ENCODE measurements around the gene MVK. TPM values are rescaled to one million over a fixed set of nuclear protein-coding genes. Genes with fewer than 3 reads are reported as not detected.

The MVK gene
- total and polyA plus RNA-seq, 2 experiments from 2014 or later: 18.3 to 34.3 TPM

GRCh38 chr12:109640961-109641360 is 67.4 kb downstream of the MVK start:
- TF ChIP-seq EZH2 (IDR thresholded peaks at IDR 0.05; ENCODE audit: borderline replicate concordance) (no peak), EZH2phosphoT487 (IDR thresholded peaks at IDR 0.05; ENCODE audit: low read depth, severe bottlenecking, unreplicated experiment) (no peak), CTCF (IDR thresholded peaks at IDR 0.05; ENCODE audit: poor library complexity) (no peak)
- H3K9me2 ChIP-seq (replicated peaks; ENCODE audit: insufficient read depth): no peaks in the 10 kb centered on the region

DNA sequence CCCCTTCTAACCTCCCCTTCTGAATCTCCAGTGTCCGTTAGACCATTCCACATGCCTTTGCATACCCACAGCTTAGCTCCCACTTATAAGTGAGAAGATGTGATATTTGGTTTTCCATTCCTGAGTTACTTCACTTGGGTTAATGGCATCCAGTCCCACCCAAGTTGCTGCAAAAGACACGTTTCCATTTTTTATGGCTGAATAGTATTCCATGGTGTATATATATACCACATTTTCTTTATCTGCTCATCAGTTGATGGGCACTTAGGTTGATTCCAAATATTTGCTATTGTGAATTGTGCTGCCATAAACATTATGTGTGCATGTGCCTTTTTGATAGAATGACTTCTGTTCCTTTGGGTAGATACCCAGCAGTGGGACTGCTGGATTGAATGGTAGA is 67.8 kb downstream of the MVK start:
- H3K9me2 ChIP-seq (replicated peaks; ENCODE audit: insufficient read depth): no peaks in the 10 kb centered on the region
- H3K4me2 ChIP-seq: no peak overlapping the region
- H3K36me3 ChIP-seq (replicated peaks; ENCODE audit: insufficient read depth, low read depth): no peaks in the 10 kb centered on the region
- H3K9me3 ChIP-seq (ENCODE audit: low read depth): no peaks in the 10 kb centered on the region
- H3K4me1 ChIP-seq (ENCODE audit: insufficient read depth): no peaks in the 10 kb centered on the region
- no peak overlapping the region for H3K27ac ChIP-seq
- no peaks in the 10 kb centered on the region for H3K79me2 ChIP-seq
- H4K20me1 ChIP-seq (ENCODE audit: insufficient read depth, poor library complexity, severe bottlenecking): no peaks in the 10 kb centered on the region
- 88% methylated on average over 2 of the region's 2 CpGs for WGBS (ENCODE audit: low lambda C conversion rate, missing lambda C conversion rate)
- DNase-seq (ENCODE audit: low spot score): no peak
- TF ChIP-seq EZH2phosphoT487 (IDR thresholded peaks at IDR 0.05; ENCODE audit: low read depth, severe bottlenecking, unreplicated experiment): no peak
- TF ChIP-seq EZH2 (IDR thresholded peaks at IDR 0.05; ENCODE audit: borderline replicate concordance): no peak
- no peak for TF ChIP-seq CTCF (IDR thresholded peaks at IDR 0.05; ENCODE audit: poor library complexity)
- H2AFZ ChIP-seq: no peak overlapping the region
- no peak overlapping the region for H3K4me3 ChIP-seq
- no peaks in the 10 kb centered on the region for H3K27me3 ChIP-seq

More at GRCh38 chr12:109640961-109641360, 67.4 kb downstream of the MVK start:
- Histone ChIP-seq H3K4me2 (no peak overlapping the region), H3K27ac (no peak overlapping the region), H3K36me3 (replicated peaks; ENCODE audit: insufficient read depth, low read depth) (no peaks in the 10 kb centered on the region), H2AFZ (no peak overlapping the region), H3K9me3 (ENCODE audit: low read depth) (no peaks in the 10 kb centered on the region), H3K4me1 (ENCODE audit: insufficient read depth) (no peaks in the 10 kb centered on the region), H3K27me3 (no peaks in the 10 kb centered on the region), H3K4me3 (no peak overlapping the region), H4K20me1 (ENCODE audit: insufficient read depth, poor library complexity, severe bottlenecking) (no peaks in the 10 kb centered on the region), H3K79me2 (no peaks in the 10 kb centered on the region)
- DNase-seq (ENCODE audit: low spot score): no peak
- WGBS (ENCODE audit: low lambda C conversion rate, missing lambda C conversion rate): 81% methylated on average over 3 of the region's 3 CpGs

- Histone ChIP-seq H4K20me1 (ENCODE audit: insufficient read depth, poor library complexity, severe bottlenecking) (no peaks in the 10 kb centered on the region), H3K27me3 (no peaks in the 10 kb centered on the region), H3K9me2 (replicated peaks; ENCODE audit: insufficient read depth) (no peaks in the 10 kb centered on the region), H3K4me3 (no peak overlapping the region), H3K9me3 (ENCODE audit: low read depth) (no peaks in the 10 kb centered on the region), H3K79me2 (no peaks in the 10 kb centered on the region), H3K36me3 (replicated peaks; ENCODE audit: insufficient read depth, low read depth) (no peaks in the 10 kb centered on the region), H3K4me1 (ENCODE audit: insufficient read depth) (no peaks in the 10 kb centered on the region), H3K4me2 (no peak overlapping the region), H3K27ac (no peak overlapping the region), H2AFZ (no peak overlapping the region)
- WGBS (ENCODE audit: low lambda C conversion rate, missing lambda C conversion rate): 85% methylated on average over 10 of the region's 10 CpGs
- no peak for DNase-seq (ENCODE audit: low spot score)
- TF ChIP-seq EZH2 (IDR thresholded peaks at IDR 0.05; ENCODE audit: borderline replicate concordance) (no peak), CTCF (IDR thresholded peaks at IDR 0.05; ENCODE audit: poor library complexity) (no peak), EZH2phosphoT487 (IDR thresholded peaks at IDR 0.05; ENCODE audit: low read depth, severe bottlenecking, unreplicated experiment) (no peak)
Observed at GRCh38 chr12:109642506-109643132, 69.0 kb downstream of the MVK start.
